GM19238 (cell line): ENCODE measurements around the gene GREB1.
"Not testable (repeated sequence)": the region's sequence is repeated elsewhere in the genome, so short reads cannot be mapped to it uniquely, and the experiment has no call there.

Experiments used
- DNase-seq: peaks from one replicate; pipeline ENCODE4 v3.0.0; 2011; ENCODE audit warnings: low spot score; ENCODE audit not compliant: insufficient read length

Gene GREB1

GRCh38 chr2:11660396-11660795, 126.6 kb downstream of the GREB1 start:
- not testable (repeated sequence) for DNase-seq

GRCh38 chr2:11661891-11662435, 128.1 kb downstream of the GREB1 start:
- DNase-seq, result no peak

GRCh38 chr2:11662882-11663281, 129.0 kb downstream of the GREB1 start:
- DNase-seq, result no peak

- no peak for DNase-seq
Measured at GRCh38 chr2:11663427-11663826, 129.6 kb downstream of the GREB1 start.

DNA sequence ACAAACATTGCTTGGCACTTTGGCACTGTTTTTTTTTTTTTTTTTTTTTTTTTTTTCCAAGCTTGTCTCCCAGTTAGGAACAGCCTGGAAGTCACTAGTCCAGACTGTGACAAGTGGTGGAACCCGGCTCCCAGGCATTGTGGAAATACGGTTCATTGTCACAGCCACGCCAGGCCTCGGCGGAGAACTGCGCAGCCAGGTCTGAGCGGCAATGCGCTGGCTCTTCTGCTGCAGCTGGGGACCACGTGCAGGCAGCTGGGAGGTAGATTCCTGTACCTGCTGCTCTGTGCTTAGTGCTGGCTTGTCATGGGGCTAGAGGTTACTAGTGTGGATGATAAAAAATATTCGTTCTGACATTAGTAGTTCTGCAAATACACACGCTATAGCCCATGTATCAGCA, 131.2 kb downstream of the GREB1 start:
- no peak for DNase-seq

GRCh38 chr2:11665510-11666362, 131.9 kb downstream of the GREB1 start:
- DNase-seq, result no peak

DNA sequence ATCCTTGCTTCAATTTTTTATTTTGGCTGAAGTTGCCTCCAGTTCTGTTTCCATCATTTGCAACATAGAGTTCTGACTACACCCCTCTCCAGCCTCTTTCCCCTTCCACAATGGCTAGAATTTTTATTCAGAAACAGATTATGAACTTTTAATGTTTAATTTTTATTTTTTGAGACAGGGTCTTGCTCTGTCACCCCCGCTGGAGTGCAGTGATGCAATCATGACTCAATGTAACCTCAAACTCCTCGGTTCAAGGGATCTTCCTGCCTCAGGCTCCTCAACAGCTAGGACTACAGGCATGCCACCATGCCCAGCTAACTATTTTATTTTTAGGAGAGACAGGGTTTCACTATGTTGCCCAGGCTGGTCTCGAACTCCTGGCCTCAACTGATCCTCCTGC, 133.3 kb downstream of the GREB1 start:
- no peak for DNase-seq

- no peak for DNase-seq
Measured at GRCh38 chr2:11667866-11668637, 134.2 kb downstream of the GREB1 start.

GRCh38 chr2:11669454-11670291, 135.8 kb downstream of the GREB1 start, which contains the start of gene NTSR2:
Gene NTSR2 (minus strand): TSS chr2:11670195. CDS start chr2:11670129, 66 bp downstream.
- DNase-seq, result no peak

DNA sequence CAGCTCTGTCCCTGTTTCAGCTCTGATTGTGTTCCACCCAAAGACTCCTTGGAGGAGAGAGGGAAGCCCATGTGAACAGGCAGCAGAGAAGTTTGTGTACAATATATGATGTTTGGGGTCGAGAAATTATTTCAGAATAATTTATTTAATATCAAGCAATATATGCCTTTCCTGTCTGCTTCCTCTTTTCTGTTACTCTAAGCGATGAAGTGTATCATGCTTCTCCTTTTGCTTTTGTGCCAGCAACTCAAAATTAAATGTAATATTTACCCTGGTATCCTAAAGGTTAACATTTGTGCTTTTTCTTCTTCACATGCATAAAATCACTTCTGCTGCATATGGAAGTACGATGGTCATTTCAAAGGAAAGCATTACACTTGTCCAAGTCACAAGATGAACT, 138.6 kb downstream of the GREB1 start:
- no peak for DNase-seq

GRCh38 chr2:11674983-11675382, 141.1 kb downstream of the GREB1 start:
- DNase-seq, result no peak

DNA sequence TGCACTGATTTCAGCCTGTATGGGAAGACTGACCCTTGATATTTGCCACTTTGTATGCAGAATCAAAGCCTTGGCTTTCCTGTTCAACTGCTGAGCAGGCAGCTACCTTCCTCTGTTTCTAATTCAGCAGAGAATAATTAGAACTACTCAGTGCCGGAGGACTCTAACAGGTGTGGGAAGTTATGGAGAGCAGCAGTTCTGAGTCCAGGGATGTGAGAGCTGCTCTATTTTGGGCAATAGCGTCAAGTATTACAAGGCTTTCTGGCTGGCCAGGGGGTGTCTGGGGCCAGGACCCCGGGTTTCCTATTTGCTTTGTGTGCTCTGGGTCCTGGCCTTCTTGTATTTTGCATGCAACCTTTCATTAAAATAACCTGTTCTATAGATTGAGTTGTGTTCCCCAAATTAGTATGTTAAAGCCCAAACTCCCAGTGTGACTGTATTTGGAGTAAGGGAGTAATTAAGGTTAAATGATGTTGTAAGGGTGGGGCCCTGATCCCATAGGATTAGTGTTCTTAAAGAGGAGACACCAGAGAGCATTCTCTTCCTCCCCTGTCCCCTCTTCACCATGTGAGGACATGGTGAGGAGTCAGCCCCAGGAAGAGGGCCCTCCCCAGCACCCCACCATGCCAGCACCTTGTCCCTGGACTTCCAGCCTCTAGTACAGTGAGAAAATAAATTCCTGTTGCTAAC, 141.7 kb downstream of the GREB1 start:
- DNase-seq, result no peak

- DNase-seq, result no peak
Measured at GRCh38 chr2:11676640-11677039, 142.8 kb downstream of the GREB1 start.

- DNase-seq, result no peak
Measured at GRCh38 chr2:11677136-11678055, 143.6 kb downstream of the GREB1 start.

- no peak for DNase-seq
Measured at GRCh38 chr2:11678306-11678960, 144.6 kb downstream of the GREB1 start.

DNA sequence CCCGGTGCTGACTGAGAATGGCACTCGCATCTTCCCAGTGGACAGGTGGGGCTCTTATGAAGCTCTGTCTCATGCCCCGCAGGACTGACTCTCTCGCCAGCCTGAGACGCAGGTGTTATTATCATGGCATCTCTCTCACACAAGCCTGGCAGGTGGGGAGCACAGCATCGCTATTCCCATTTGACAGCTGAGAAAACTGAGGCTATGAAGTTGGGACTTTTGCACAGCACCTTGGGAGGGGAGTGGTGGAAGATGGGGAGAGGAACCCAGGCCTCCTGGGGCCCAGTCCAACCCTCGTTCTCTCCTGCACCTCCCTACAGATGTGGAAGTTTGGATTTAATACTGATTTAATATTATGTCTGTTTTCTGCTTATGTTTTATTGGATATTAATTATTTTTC, 145.2 kb downstream of the GREB1 start:
- no peak for DNase-seq

- no peak for DNase-seq
Measured at GRCh38 chr2:11679486-11680181, 145.8 kb downstream of the GREB1 start.

DNA sequence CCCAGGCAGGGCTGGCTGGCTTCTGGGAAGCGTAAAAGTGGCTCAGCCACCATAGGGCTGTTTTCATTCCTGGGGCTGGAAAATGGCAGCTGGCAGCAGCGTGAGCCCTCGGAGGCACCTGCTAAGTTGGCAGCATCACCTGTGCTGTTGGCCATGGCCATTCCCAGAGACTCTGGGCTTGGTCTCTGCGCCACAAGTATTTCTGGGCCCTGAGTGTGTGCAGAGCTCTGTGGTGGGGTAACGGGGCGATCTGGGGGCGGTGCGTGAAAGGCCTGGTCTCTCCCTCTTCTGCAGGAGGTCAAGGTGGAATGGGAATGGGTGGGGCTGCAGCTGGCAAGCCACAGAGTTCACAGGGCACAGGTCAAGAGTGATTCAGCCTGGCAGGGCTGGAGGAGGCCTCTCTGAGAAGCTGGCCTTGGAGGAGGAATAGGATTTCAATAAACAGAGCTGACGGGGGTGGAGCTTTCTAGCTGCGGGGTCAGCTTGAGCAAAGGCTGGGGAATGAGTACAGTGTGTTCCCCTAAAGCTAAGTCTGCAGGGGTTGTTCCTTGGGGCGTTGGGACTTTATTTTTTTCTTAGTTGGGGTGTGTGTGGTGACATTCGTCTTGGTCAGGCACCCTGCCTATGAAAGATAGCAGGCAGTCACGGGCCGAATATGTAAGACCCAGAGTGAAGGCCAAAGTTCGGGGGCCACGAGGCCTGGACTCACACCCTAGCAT, 146.5 kb downstream of the GREB1 start:
- no peak for DNase-seq
